Keratinocyte (primary cell): Measurements from ENCODE around the gene AJM1.

ENCODE experiments used
- CTCF ChIP-seq, 3 experiments: IDR thresholded peaks in 1 of 3; conservative IDR thresholded peaks in 1 of 3; optimal IDR thresholded peaks in 1 of 3; 2 replicates in 2 of 3; 3 replicates in 1 of 3; pipeline versions ENCODE3 to v1.5.1; 2011; ENCODE audit warnings: low read length in 3 of 3, mild to moderate bottlenecking in 3 of 3, moderate library complexity in 2 of 3, control low read depth in 1 of 3, inconsistent platforms in 1 of 3; ENCODE audit not compliant: insufficient read depth in 2 of 3; ENCODE audit errors: extremely low read depth in 1 of 3
- EZH2 ChIP-seq: IDR thresholded peaks from one replicate; pipeline ENCODE4 v1.6.1; 2012; ENCODE audit warnings: inconsistent platforms, mild to moderate bottlenecking, low read length, moderate library complexity

GRCh38 chr9:136890661-136891060 lies 48.4 kb downstream of the AJM1 start:
- no peak for TF ChIP-seq CTCF (optimal IDR thresholded peaks at IDR 0.05 in 1 of 3, IDR thresholded peaks at IDR 0.05 in 1 of 3, conservative IDR thresholded peaks at IDR 0.05 in 1 of 3; ENCODE audit: extremely low read depth in 1 of 3, insufficient read depth in 2 of 3, low read length in 3 of 3)
- no peak for TF ChIP-seq EZH2
